Measurements from ENCODE around the gene WIPF1.

DNA sequence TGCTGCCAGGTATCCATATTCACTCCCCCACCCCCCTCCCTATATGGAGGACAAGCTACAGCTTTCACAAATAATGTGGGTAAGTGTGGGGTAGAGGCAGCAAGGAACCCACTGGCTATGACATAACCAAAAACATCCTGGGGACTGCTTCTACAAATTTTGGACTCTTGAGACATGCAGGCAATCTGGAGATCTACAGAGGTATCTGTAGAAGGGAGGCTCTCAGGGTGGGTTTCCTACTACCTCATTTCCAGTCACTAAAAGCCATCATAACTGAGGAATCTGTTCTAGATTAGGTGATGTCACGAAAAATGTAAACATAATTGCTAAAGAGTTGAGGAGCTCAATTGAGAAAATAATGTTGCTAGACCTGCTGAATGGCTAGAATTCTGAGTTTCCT is 46.8 kb upstream of the WIPF1 start:
- TF ChIP-seq MXI1 (conservative IDR thresholded peaks at IDR 0.05; ENCODE audit: poor library complexity, severe bottlenecking): no peak
- TF ChIP-seq RAD21 (conservative IDR thresholded peaks at IDR 0.05): no peak
- TF ChIP-seq, protein P1, sequence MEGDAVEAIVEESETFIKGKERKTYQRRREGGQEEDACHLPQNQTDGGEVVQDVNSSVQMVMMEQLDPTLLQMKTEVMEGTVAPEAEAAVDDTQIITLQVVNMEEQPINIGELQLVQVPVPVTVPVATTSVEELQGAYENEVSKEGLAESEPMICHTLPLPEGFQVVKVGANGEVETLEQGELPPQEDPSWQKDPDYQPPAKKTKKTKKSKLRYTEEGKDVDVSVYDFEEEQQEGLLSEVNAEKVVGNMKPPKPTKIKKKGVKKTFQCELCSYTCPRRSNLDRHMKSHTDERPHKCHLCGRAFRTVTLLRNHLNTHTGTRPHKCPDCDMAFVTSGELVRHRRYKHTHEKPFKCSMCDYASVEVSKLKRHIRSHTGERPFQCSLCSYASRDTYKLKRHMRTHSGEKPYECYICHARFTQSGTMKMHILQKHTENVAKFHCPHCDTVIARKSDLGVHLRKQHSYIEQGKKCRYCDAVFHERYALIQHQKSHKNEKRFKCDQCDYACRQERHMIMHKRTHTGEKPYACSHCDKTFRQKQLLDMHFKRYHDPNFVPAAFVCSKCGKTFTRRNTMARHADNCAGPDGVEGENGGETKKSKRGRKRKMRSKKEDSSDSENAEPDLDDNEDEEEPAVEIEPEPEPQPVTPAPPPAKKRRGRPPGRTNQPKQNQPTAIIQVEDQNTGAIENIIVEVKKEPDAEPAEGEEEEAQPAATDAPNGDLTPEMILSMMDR (IDR thresholded peaks at IDR 0.05; ENCODE audit: poor library complexity, severe bottlenecking): no peak
- TF ChIP-seq TAF1 (IDR thresholded peaks at IDR 0.05; ENCODE audit: low read depth): no peak
- no peak for TF ChIP-seq POLR2AphosphoS5 (IDR thresholded peaks at IDR 0.05)
- no peak for TF ChIP-seq EP300 (conservative IDR thresholded peaks at IDR 0.05; ENCODE audit: poor library complexity, severe bottlenecking)
- TF ChIP-seq EZH2 (IDR thresholded peaks at IDR 0.05; ENCODE audit: borderline replicate concordance, insufficient read depth, low read length, poor library complexity, severe bottlenecking): no peak
- TF ChIP-seq SMC3 (conservative IDR thresholded peaks at IDR 0.05; ENCODE audit: poor library complexity): no peak
